Neutrophil (primary cell): ENCODE measurements around the gene AVL9.

Experiments
- H3K27ac ChIP-seq: fragments of 200-600 bp; sonication (generic); 2 replicates; pipeline ENCODE4 v1.5.1; 2016; ENCODE audit warnings: mild to moderate bottlenecking, moderate library complexity
- H3K27me3 ChIP-seq: fragments of 200-600 bp; sonication (generic); 2 replicates; pipeline ENCODE4 v1.6.0; 2016; ENCODE audit warnings: mild to moderate bottlenecking
- H3K36me3 ChIP-seq: fragments of 200-600 bp; sonication (generic); 2 replicates; pipeline ENCODE4 v1.5.1; 2017
- H3K4me1 ChIP-seq, 2 experiments: fragments of 200-600 bp in 1 of 2; sonication (generic) in 1 of 2; 1 replicate in 1 of 2; 2 replicates in 1 of 2; pipeline versions ENCODE4 v1.5.1 to v1.6.1; 2013 to 2016; ENCODE audit warnings: low read depth in 1 of 2, low read length in 1 of 2, mild to moderate bottlenecking in 1 of 2, moderate library complexity in 1 of 2; ENCODE audit not compliant: control insufficient read depth in 1 of 2, insufficient read depth in 1 of 2
- H3K4me3 ChIP-seq, 2 experiments: fragments of 200-600 bp in 1 of 2; sonication (generic) in 1 of 2; 1 replicate in 1 of 2; 2 replicates in 1 of 2; pipeline ENCODE4 v1.5.1; 2013 to 2016; ENCODE audit warnings: low read depth in 1 of 2, low read length in 1 of 2, mild to moderate bottlenecking in 1 of 2, moderate library complexity in 1 of 2
- H3K9me3 ChIP-seq: fragments of 200-600 bp; sonication (generic); 2 replicates; pipeline ENCODE4 v1.5.1; 2016
- CTCF ChIP-seq: fragments of 200-600 bp; sonication (generic); IDR thresholded peaks from 2 replicates; pipeline ENCODE4 v1.5.1; 2016; ENCODE audit warnings: antibody characterized with exemption

Gene AVL9

GRCh38 chr7:32472015-32472414 is 23.3 kb upstream of the AVL9 start:
- TF ChIP-seq CTCF, result no peak
- Histone ChIP-seq H3K27ac (no peak overlapping the region), H3K36me3 (no peaks in the 10 kb centered on the region), H3K9me3 (no peaks in the 10 kb centered on the region), H3K4me3 (no peak overlapping the region), H3K4me1 (no peaks in the 10 kb centered on the region), H3K27me3 (peaks cover 20% of the 10 kb centered on the region)

GRCh38 chr7:32474008-32474407 is 21.3 kb upstream of the AVL9 start:
- Histone ChIP-seq H3K4me3 (no peak overlapping the region), H3K4me1 (no peaks in the 10 kb centered on the region), H3K36me3 (no peaks in the 10 kb centered on the region), H3K27ac (no peak overlapping the region), H3K9me3 (no peaks in the 10 kb centered on the region), H3K27me3 (peaks cover 21% of the 10 kb centered on the region)
- no peak for TF ChIP-seq CTCF

- Histone ChIP-seq H3K9me3 (no peaks in the 10 kb centered on the region), H3K36me3 (no peaks in the 10 kb centered on the region), H3K27ac (no peak overlapping the region), H3K4me1 (no peaks in the 10 kb centered on the region), H3K27me3 (peaks cover 21% of the 10 kb centered on the region), H3K4me3 (no peak overlapping the region)
- no peak for TF ChIP-seq CTCF
Observed at GRCh38 chr7:32476816-32477648, 18.3 kb upstream of the AVL9 start.

- H3K27me3 ChIP-seq, result peaks cover 21% of the 10 kb centered on the region
- no peaks in the 10 kb centered on the region for H3K9me3 ChIP-seq
- no peak overlapping the region for H3K4me3 ChIP-seq
- no peaks in the 10 kb centered on the region for H3K36me3 ChIP-seq
- H3K27ac ChIP-seq, result no peak overlapping the region
- TF ChIP-seq CTCF, result no peak
- no peaks in the 10 kb centered on the region for H3K4me1 ChIP-seq
Observed at GRCh38 chr7:32477649-32477980, 17.7 kb upstream of the AVL9 start.

- H3K4me1 ChIP-seq, result no peaks in the 10 kb centered on the region
- no peak overlapping the region for H3K27ac ChIP-seq
- no peak for TF ChIP-seq CTCF
- H3K9me3 ChIP-seq, result no peaks in the 10 kb centered on the region
- peaks cover 10% of the 10 kb centered on the region for H3K27me3 ChIP-seq
- H3K4me3 ChIP-seq, result no peak overlapping the region
- no peaks in the 10 kb centered on the region for H3K36me3 ChIP-seq
Observed at GRCh38 chr7:32479574-32480200, 15.6 kb upstream of the AVL9 start.
